Breast epithelium (tissue), 4 donors: Measurements from ENCODE around the gene ZNF366. TPM values are rescaled to one million over a fixed set of nuclear protein-coding genes. Genes with fewer than 3 reads are reported as not detected.

Experiments
- DNase-seq, 2 donors: peaks; one replicate each; pipeline ENCODE4 v3.0.0-alpha.2; 2019; ENCODE audit warnings: low spot score in 2 of 2
- H3K27ac ChIP-seq, 2 donors: fragments of 200-600 bp; sonication (generic) in 1 of 2; one replicate each; pipeline ENCODE4 v1.5.1; 2016 to 2019; ENCODE audit warnings: mild to moderate bottlenecking in 1 of 2
- H3K27me3 ChIP-seq, 2 donors: fragments of 200-600 bp; sonication (generic) in 1 of 2; one replicate each; pipeline versions ENCODE4 v1.5.1 to v1.6.0; 2017 to 2019; ENCODE audit warnings: control low read depth in 1 of 2, mild to moderate bottlenecking in 1 of 2
- H3K36me3 ChIP-seq: fragments of 200-600 bp; one replicate; pipeline ENCODE4 v1.5.1; 2019
- H3K4me1 ChIP-seq, 2 donors: fragments of 200-600 bp; sonication (generic); one replicate each; pipeline ENCODE4 v1.5.1; 2016 to 2019; ENCODE audit warnings: control low read depth in 1 of 2
- H3K4me3 ChIP-seq, 3 donors: fragments of 200-600 bp; sonication (generic); 1 replicate in 2 of 3; 2 replicates in 1 of 3; pipeline ENCODE4 v1.5.1; 2016 to 2019; ENCODE audit warnings: mild to moderate bottlenecking in 3 of 3, moderate library complexity in 2 of 3
- H3K9me3 ChIP-seq, 2 donors: fragments of 200-600 bp; sonication (generic) in 1 of 2; one replicate each; pipeline ENCODE4 v1.5.1; 2016 to 2019; ENCODE audit warnings: control low read depth in 1 of 2
- CTCF ChIP-seq, 3 donors: fragments of 450-650 bp; IDR thresholded peaks; one replicate each; pipeline ENCODE4 v1.5.1; 2016 to 2017; ENCODE audit warnings: antibody characterized with exemption in 3 of 3, mild to moderate bottlenecking in 3 of 3, moderate library complexity in 3 of 3
- POLR2A ChIP-seq: fragments of 450-650 bp; IDR thresholded peaks from one replicate; pipeline ENCODE4 v1.6.1; 2016; ENCODE audit warnings: antibody characterized with exemption, mild to moderate bottlenecking, moderate library complexity
- POLR2AphosphoS5 ChIP-seq, 3 donors: sonication (generic); formaldehyde crosslinking; IDR thresholded peaks; one replicate each; pipeline ENCODE4 v1.6.1; 2017; ENCODE audit warnings: antibody characterized with exemption in 3 of 3
- intact Hi-C: fragments of 100-400 bp; cut with DNase I; formaldehyde crosslinking; loops from one replicate; pipeline ENCODE4 v1.15.1; 2023; ENCODE audit warnings: low total_unique reads
- total RNA-seq, 3 donors: library from RNA; depleted of rRNA; stranded (reverse); fragments of >200 nt; gene quantifications; one replicate each; pipeline ENCODE4 v1.1.0, GENCODE V29; 2016

Gene ZNF366
- total RNA-seq, 3 donors from 2014 or later: 1.9 to 5.2 (median 2.6) TPM

- no peaks in the 10 kb centered on the region for H3K4me1 ChIP-seq
- intact Hi-C loops: no loop called here
- no peak for TF ChIP-seq POLR2AphosphoS5 (IDR thresholded peaks at IDR 0.05)
- no peak for TF ChIP-seq CTCF (IDR thresholded peaks at IDR 0.05)
- TF ChIP-seq POLR2A: no peak
- no peaks in the 10 kb centered on the region for H3K27me3 ChIP-seq
- no peak for DNase-seq
- no peak overlapping the region for H3K4me3 ChIP-seq
- no peak overlapping the region for H3K27ac ChIP-seq
- H3K9me3 ChIP-seq: no peaks in the 10 kb centered on the region
- H3K36me3 ChIP-seq: no peaks in the 10 kb centered on the region
These were observed 39.7 kb downstream of the ZNF366 start for GRCh38 chr5:72467461-72467860.

- Histone ChIP-seq H3K4me3 (no peak overlapping the region), H3K36me3 (no peaks in the 10 kb centered on the region), H3K9me3 (no peaks in the 10 kb centered on the region), H3K4me1 (no peaks in the 10 kb centered on the region), H3K27me3 (no peaks in the 10 kb centered on the region), H3K27ac (peak overlapping the region in 1 of 2 donors; percentile 10)
- no peak for DNase-seq
- TF ChIP-seq CTCF (IDR thresholded peaks at IDR 0.05) (no peak), POLR2AphosphoS5 (IDR thresholded peaks at IDR 0.05) (no peak), POLR2A (no peak)
- intact Hi-C loops: no loop called here
These were observed 41.3 kb downstream of the ZNF366 start for GRCh38 chr5:72465601-72466563.

GRCh38 chr5:72465066-72465465 is 42.1 kb downstream of the ZNF366 start:
- Histone ChIP-seq H3K9me3 (no peaks in the 10 kb centered on the region), H3K36me3 (no peaks in the 10 kb centered on the region), H3K27me3 (no peaks in the 10 kb centered on the region), H3K27ac (no peak overlapping the region), H3K4me1 (no peaks in the 10 kb centered on the region), H3K4me3 (no peak overlapping the region)
- TF ChIP-seq POLR2AphosphoS5 (IDR thresholded peaks at IDR 0.05) (no peak), POLR2A (no peak), CTCF (IDR thresholded peaks at IDR 0.05) (no peak)
- DNase-seq: no peak
- intact Hi-C loops: no loop called here

- Histone ChIP-seq H3K9me3 (no peaks in the 10 kb centered on the region), H3K4me3 (no peak overlapping the region), H3K27me3 (no peaks in the 10 kb centered on the region), H3K4me1 (no peaks in the 10 kb centered on the region), H3K36me3 (no peaks in the 10 kb centered on the region), H3K27ac (peak overlapping the region; percentile 19 to 30)
- no peak for DNase-seq
- intact Hi-C loops: no loop called here
- TF ChIP-seq POLR2A: no peak
- no peak for TF ChIP-seq POLR2AphosphoS5 (IDR thresholded peaks at IDR 0.05)
- no peak for TF ChIP-seq CTCF (IDR thresholded peaks at IDR 0.05)
These were observed 43.1 kb downstream of the ZNF366 start for GRCh38 chr5:72464071-72464470.

- TF ChIP-seq POLR2A (no peak), POLR2AphosphoS5 (IDR thresholded peaks at IDR 0.05) (no peak), CTCF (IDR thresholded peaks at IDR 0.05) (no peak)
- Histone ChIP-seq H3K27me3 (no peaks in the 10 kb centered on the region), H3K27ac (peak overlapping the region; percentile 19 to 30), H3K9me3 (no peaks in the 10 kb centered on the region), H3K4me1 (no peaks in the 10 kb centered on the region), H3K4me3 (no peak overlapping the region), H3K36me3 (no peaks in the 10 kb centered on the region)
- intact Hi-C loops: no loop called here
- no peak for DNase-seq
These were observed 43.7 kb downstream of the ZNF366 start for GRCh38 chr5:72463449-72464052.
